H1 (cell line): ENCODE results near the gene NOS1AP. TPM values are rescaled to one million over a fixed set of nuclear protein-coding genes. Genes with fewer than 3 reads are reported as not detected.

ENCODE experiments used
- CHD1 ChIP-seq: IDR thresholded peaks from 2 replicates; pipeline ENCODE4 v1.6.1; 2012; ENCODE audit warnings: low read depth, low read length, improper control_type of control experiment
- GTF2F1 ChIP-seq: IDR thresholded peaks from 2 replicates; pipeline ENCODE4 v1.6.1; 2012; ENCODE audit warnings: low read depth, low read length, improper control_type of control experiment, borderline replicate concordance
- JUND ChIP-seq: IDR thresholded peaks from 2 replicates; pipeline ENCODE4 v1.6.1; 2011; ENCODE audit warnings: mild to moderate bottlenecking, improper control_type of control experiment, low read length
- POLR2AphosphoS5 ChIP-seq: IDR thresholded peaks from 2 replicates; pipeline ENCODE4 v1.6.1; 2011; ENCODE audit warnings: low read depth, low read length
- TBP ChIP-seq: IDR thresholded peaks from 2 replicates; pipeline ENCODE4 v1.6.1; 2011; ENCODE audit warnings: low read depth, low read length, improper control_type of control experiment
- polyA plus RNA-seq, 7 experiments: library from polyadenylated mRNA; depleted of rRNA in 3 of 7; stranded (reverse) in 5 of 7; unstranded in 2 of 7; fragments of >200 nt in 5 of 7; fragments of 200-250 nt in 2 of 7; gene quantifications; 1 replicate in 5 of 7; 2 replicates in 1 of 7; 4 replicates in 1 of 7; pipeline versions ENCODE4 v1.2.1 to v1.2.3, GENCODE V29; 2011 to 2013; ENCODE audit warnings: missing spikeins in 2 of 7, mixed read lengths in 2 of 7
- total RNA-seq: library from RNA; stranded (reverse); fragmentation: NEBNext Ultra II Directional; extraction: Animal tissue kit (Norgen Biotek cat#: 25700); gene quantifications from 2 replicates; pipeline ENCODE4 v1.2.1, GENCODE V29; 2021

The NOS1AP gene
- total and polyA plus RNA-seq, 2 of the 8 experiments (the other 6 are each of a cell fraction or from before 2014, with no cell fraction given): 2.4 to 12.1 TPM

GRCh38 chr1:162138599-162139181, 69.2 kb downstream of the NOS1AP start (continued):
- TF ChIP-seq JUND (no peak), POLR2AphosphoS5 (no peak), TBP (no peak), CHD1 (no peak), GTF2F1 (no peak)
